Psoas muscle (tissue), 8 donors: ENCODE results near the gene CGB2. TPM values are rescaled to one million over a fixed set of nuclear protein-coding genes. Genes with fewer than 3 reads are reported as not detected.

ENCODE experiments used
- ATAC-seq, 4 donors: fragments of 200-7000 bp; cut with Tn5 transposase; one replicate each; pipeline ENCODE4 v1.9.1; 2020; ENCODE audit warnings: moderate library complexity in 3 of 4, mild to moderate bottlenecking in 2 of 4
- DNase-seq, 2 donors: peaks; one replicate each; pipeline ENCODE4 v3.0.0-alpha.2; 2020
- H3K27ac ChIP-seq: fragments of 200-600 bp; one replicate; pipeline ENCODE4 v1.8.0; 2022
- H3K27me3 ChIP-seq, 3 donors: fragments of 200-600 bp in 1 of 3; one replicate each; pipeline versions ENCODE4 v1.6.1 to v1.8.0; 2013 to 2022; ENCODE audit warnings: low read length in 2 of 3, mild to moderate bottlenecking in 2 of 3, moderate library complexity in 1 of 3; ENCODE audit not compliant: insufficient read depth in 3 of 3
- H3K36me3 ChIP-seq, 2 donors: fragments of 200-600 bp in 1 of 2; one replicate each; pipeline versions ENCODE4 v1.6.1 to v1.8.0; 2013 to 2022; ENCODE audit warnings: low read depth in 1 of 2, mild to moderate bottlenecking in 1 of 2, moderate library complexity in 1 of 2; ENCODE audit not compliant: insufficient read depth in 1 of 2
- H3K4me1 ChIP-seq: fragments of 200-600 bp; one replicate; pipeline ENCODE4 v1.8.0; 2022
- H3K4me3 ChIP-seq: fragments of 200-600 bp; one replicate; pipeline ENCODE4 v1.8.0; 2022; ENCODE audit warnings: mild to moderate bottlenecking
- H3K9me3 ChIP-seq: fragments of 200-600 bp; one replicate; pipeline ENCODE4 v1.8.0; 2022
- WGBS, 3 donors: extraction: QIAGEN DNeasy Blood & Tissue Kit; methylation state at CpG; one replicate each; pipeline versions ENCODE4 v1.1.6 to v1.1.7; 2013; 5-methylcytosine and 5-hydroxymethylcytosine counted together
- intact Hi-C, 2 donors: fragments of 100-400 bp; cut with DNase I; formaldehyde crosslinking; loops; one replicate each; pipeline versions ENCODE4 v1.11.0 to v1.14.2; 2022
- polyA plus RNA-seq, 3 donors: library from polyadenylated mRNA; stranded (reverse); fragments of 200-250 nt; gene quantifications; one replicate each; pipeline ENCODE4 v1.2.3, GENCODE V29; 2013
- total RNA-seq, 4 donors: library from RNA; stranded (reverse); fragmentation: NEBNext Ultra II Directional in 2 of 4; extraction: Animal tissue kit (Norgen Biotek cat#: 25700) in 2 of 4; gene quantifications; one replicate each; pipeline versions ENCODE4 v1.2.1 to v1.2.4, GENCODE V29; 2021 to 2023
- TF ChIP-seq, protein P1 (sequence below): fragments of 200-600 bp; IDR thresholded peaks from one replicate; pipeline ENCODE4 v1.8.0; 2022; ENCODE audit warnings: antibody characterized with exemption
- donor health status: healthy with polysubstance abuse.
- donor health status: DM: no; HTN: no; CAD: no; lungs with moderate emphysema.
- donor health status: Bipolar disorder and iron deficiency.
- donor health status: healthy.
- donor health status: DM: yes; HTN: yes; CAD: no.
- donor health status: DM: no; HTN: no; CAD: no.
- donor health status: DM: no; HTN: no; CAD: no.
- donor health status: DM: yes; HTN: yes; CAD: no.

Gene CGB2
- total and polyA plus RNA-seq, 7 donors, result 0.10 TPM; not detected in 6

- intact Hi-C loops, result loop anchor here (5.0 to 10.0 kb wide), 3 partner anchors 82 to 214 kb away; partner anchors contain the start of genes HRC (in 1 of the 2), KCNA7 (in 1 of the 2) and TRPM4 (in 1 of the 2)
- peak in 1 of 4 donors; percentile 0 for ATAC-seq
- no peaks in the 10 kb centered on the region for H3K27me3 ChIP-seq
- no peaks in the 10 kb centered on the region for H3K9me3 ChIP-seq
- peaks cover 2 to 39% of the 10 kb centered on the region in 2 donors for H3K36me3 ChIP-seq
- H3K4me3 ChIP-seq, result peak overlapping the region; percentile 81
- WGBS, 3 donors, result 19 to 26% (median 20%) methylated on average over 4 of the region's 4 CpGs
- TF ChIP-seq, protein P1, sequence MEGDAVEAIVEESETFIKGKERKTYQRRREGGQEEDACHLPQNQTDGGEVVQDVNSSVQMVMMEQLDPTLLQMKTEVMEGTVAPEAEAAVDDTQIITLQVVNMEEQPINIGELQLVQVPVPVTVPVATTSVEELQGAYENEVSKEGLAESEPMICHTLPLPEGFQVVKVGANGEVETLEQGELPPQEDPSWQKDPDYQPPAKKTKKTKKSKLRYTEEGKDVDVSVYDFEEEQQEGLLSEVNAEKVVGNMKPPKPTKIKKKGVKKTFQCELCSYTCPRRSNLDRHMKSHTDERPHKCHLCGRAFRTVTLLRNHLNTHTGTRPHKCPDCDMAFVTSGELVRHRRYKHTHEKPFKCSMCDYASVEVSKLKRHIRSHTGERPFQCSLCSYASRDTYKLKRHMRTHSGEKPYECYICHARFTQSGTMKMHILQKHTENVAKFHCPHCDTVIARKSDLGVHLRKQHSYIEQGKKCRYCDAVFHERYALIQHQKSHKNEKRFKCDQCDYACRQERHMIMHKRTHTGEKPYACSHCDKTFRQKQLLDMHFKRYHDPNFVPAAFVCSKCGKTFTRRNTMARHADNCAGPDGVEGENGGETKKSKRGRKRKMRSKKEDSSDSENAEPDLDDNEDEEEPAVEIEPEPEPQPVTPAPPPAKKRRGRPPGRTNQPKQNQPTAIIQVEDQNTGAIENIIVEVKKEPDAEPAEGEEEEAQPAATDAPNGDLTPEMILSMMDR, result no peak
- peak overlapping the region; percentile 90 for H3K27ac ChIP-seq
- peaks cover 61% of the 10 kb centered on the region for H3K4me1 ChIP-seq
- no peak for DNase-seq
These were observed 41.3 kb upstream of the CGB2 start for GRCh38 chr19:48990400-48990799.

- peak overlapping the region; percentile 90 for H3K27ac ChIP-seq
- ATAC-seq, result no peak
These were observed 40.6 kb upstream of the CGB2 start for GRCh38 chr19:48991011-48991609.

DNA sequence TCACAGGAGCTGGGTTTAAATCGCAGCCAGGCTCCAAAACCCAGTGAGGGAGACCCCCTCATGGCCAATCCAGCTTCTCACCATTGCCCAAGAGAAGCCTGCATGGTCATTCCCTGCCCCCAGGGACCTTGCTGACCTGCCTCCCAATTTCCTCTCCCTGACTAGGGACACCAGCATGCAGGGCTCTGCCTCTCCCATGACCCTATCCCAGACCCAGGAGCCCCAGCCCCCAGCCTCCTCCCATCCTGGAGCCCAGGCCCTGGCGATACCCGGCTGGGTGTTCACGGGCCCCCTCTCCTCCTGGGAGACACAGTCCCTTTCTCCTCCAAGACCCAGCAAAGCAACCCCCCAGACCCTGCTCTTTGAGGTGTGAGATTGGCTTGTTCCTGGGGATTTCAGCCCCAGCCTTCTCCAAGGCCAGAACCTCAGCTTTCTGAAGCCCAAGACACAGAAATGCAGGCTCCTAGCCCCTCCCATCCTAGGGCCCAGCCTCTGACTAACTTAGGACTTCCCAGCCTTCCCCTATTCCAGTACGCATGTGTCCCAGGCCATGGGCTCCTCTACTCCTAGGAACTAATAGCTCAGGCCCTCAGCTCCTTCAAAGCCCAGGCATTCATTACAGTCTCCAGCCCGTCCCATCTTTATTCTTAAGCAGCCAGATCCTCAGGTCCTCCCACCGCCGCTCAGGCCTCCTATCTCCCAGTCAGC is 39.7 kb upstream of the CGB2 start:
- peak; percentile 61 to 77 for DNase-seq
- TF ChIP-seq, protein P1, result no peak
- peak; percentile 21 to 64 (median 46) for ATAC-seq
- WGBS, 3 donors, result 9 to 15% (median 14%) methylated on average over 8 of the region's 8 CpGs
- no peaks in the 10 kb centered on the region for H3K27me3 ChIP-seq
- no peaks in the 10 kb centered on the region for H3K9me3 ChIP-seq
- H3K4me1 ChIP-seq, result peaks cover 56% of the 10 kb centered on the region
- H3K27ac ChIP-seq, result peak overlapping the region; percentile 90
- intact Hi-C loops, result loop anchor here (5.0 to 10.0 kb wide), 3 partner anchors 80 to 213 kb away; partner anchors contain the start of genes HRC (in 1 of the 2), KCNA7 (in 1 of the 2) and TRPM4 (in 1 of the 2)
- peaks cover 0 to 24% of the 10 kb centered on the region in 2 donors for H3K36me3 ChIP-seq
- H3K4me3 ChIP-seq, result peak overlapping the region; percentile 81

More at GRCh38 chr19:48991011-48991609, 40.6 kb upstream of the CGB2 start:
- intact Hi-C loops, result loop anchor here (5.0 to 10.0 kb wide), 3 partner anchors 81 to 214 kb away; partner anchors contain the start of genes HRC (in 1 of the 2), KCNA7 (in 1 of the 2) and TRPM4 (in 1 of the 2)
- WGBS, 3 donors, result 41 to 64% (median 52%) methylated on average over 22 of the region's 22 CpGs
- H3K9me3 ChIP-seq, result no peaks in the 10 kb centered on the region
- TF ChIP-seq, protein P1, result no peak
- H3K27me3 ChIP-seq, result no peaks in the 10 kb centered on the region
- peak overlapping the region; percentile 81 for H3K4me3 ChIP-seq
- no peak for DNase-seq
- H3K4me1 ChIP-seq, result peaks cover 64% of the 10 kb centered on the region
- H3K36me3 ChIP-seq, result peaks cover 0 to 31% of the 10 kb centered on the region in 2 donors

- 0 to 2% (median 1%) methylated on average over 20 of the region's 20 CpGs for WGBS, 3 donors
- intact Hi-C loops, result loop anchor here (5.0 to 10.0 kb wide), 3 partner anchors 80 to 212 kb away; partner anchors contain the start of genes HRC (in 1 of the 2), KCNA7 (in 1 of the 2) and TRPM4 (in 1 of the 2)
These were observed 39.0 kb upstream of the CGB2 start for GRCh38 chr19:48992581-48993174.

More at GRCh38 chr19:48992581-48993174, 39.0 kb upstream of the CGB2 start:
- Histone ChIP-seq H3K4me1 (peaks cover 51% of the 10 kb centered on the region), H3K27ac (peak overlapping the region; percentile 90), H3K4me3 (peak overlapping the region; percentile 81), H3K36me3 (peaks cover 0 to 17% of the 10 kb centered on the region in 2 donors), H3K27me3 (no peaks in the 10 kb centered on the region), H3K9me3 (no peaks in the 10 kb centered on the region)
- DNase-seq, result no peak
- TF ChIP-seq, protein P1, result no peak
- peak in 1 of 4 donors; percentile 1 for ATAC-seq
